HG02623 (cell line): ENCODE measurements around the gene DNHD1.

ENCODE experiments used
- ATAC-seq: cut with Tn5 transposase; IDR thresholded peaks from one replicate; pipeline ENCODE4 v1.9.1; 2021; ENCODE audit warnings: moderate library complexity; ENCODE audit not compliant: unreplicated experiment

The DNHD1 gene

DNA sequence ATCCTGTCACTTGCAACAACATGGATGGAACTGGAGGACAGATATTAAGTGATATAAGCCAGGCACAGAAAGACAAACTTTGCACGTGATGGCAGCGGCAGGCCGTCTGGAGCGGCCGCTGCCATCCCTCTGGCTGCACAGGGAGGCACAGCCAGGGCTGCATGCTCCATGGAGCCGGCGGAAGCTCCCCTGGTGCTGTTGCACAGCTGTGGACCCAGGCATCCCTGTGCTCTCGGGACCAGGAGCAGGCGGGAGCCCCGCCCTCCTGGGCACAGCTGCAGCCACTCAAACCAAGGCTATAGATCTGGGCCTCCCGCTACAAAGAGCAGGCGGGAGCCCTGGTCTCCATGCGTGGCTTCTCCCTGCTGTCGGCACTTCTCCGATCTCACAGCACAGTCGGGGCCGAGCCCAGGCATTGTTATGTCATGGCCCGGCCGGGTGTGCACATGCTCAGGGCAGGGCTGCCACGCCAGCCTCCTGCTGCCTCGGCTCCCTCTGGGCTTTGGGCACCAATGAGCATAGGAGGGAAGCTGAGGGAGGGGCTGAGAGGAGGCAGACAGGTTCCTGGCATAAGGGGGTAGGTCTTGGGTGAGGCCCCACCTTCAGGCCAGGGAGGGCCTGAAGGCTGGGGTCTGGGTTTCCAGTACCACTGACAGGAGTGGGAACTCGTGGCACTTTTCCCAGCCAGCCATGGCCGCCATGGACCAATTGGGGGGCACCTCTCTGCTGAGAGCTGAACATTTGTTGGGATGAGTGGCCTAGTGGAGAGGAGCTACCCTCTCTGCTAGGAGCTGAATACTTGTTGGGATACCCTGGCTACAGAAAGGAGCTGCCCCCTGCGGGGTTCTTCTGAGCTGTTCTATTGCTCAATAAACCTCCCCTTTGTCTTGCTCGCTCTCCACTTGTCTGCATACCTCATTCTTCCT is 89.6 kb downstream of the DNHD1 start:
- no peak for ATAC-seq

DNA sequence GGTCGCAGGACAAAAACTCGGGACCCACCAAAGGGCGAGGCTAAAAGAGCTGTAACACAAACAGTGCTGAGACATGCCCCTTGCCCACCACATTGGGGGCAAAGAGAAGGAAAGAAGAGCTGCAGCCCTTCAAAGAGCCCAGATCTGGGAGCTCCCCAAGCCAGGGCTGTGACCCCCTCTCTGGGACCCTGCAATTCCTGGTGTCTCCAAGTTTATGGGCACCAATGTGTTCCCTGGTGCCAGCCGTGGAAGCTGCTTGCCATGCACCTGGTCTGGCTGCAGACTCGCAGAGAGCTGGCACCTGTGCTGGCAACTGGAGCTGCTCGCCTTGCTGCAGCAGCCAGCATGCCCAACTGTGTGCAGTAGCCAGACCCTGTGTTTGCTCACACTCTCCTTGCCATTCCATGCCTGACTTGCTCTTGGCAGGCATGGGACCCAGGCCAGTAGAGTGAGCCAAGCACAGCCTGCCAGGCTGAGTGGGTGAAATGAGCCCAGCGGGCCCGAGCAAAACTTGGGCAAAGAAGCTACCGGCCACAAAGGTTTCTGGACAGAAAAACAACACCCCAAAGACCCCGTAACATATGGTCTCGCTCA is 90.4 kb downstream of the DNHD1 start:
- no peak for ATAC-seq

DNA sequence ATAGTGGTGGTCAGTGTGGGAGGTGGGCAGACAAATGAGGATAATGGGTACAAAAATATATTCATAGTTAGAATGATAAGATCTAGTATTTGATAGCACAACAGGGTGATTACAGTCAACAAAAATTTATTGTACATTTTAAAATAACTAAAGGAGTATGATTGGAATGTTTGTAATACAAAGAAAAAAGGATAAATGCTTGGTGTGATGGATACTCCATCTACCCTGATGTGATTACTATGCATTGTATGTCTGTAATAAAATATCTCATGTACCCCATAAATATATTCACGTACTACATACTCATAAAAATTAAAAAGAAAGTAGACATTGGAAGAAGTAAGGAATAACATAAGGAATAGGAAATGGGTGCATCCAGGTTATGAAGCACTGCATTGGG is 90.9 kb downstream of the DNHD1 start:
- no peak for ATAC-seq

DNA sequence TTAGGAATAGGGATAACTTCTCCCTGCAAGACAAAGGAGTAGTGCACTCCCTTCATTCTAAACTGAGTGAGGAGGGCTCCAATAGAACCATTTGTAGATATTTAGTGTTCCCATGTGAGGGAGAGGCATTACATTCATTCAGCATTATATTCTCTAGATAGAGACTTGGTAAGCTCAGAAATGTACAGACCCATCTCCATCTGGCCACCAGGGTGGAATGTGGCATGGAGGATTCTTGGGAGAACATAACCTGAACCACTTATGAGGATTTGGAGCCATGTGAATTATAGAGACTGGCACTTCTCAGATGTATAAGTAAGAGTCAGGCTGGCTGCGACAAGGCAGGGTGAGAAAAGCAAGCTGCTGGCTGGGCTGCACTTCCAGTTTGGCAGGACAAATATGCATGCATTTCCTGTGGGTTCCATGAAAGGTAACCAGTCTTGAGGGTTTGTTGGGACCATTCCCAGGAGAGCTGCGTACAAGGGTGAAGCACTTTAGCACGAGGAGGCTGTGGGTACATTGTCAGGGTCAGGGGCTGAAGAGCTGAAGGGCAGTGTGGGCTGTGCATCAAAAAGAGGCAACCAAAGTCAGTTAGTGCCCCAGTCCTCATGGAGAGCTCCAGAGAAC is 97.2 kb downstream of the DNHD1 start:
- no peak for ATAC-seq

DNA sequence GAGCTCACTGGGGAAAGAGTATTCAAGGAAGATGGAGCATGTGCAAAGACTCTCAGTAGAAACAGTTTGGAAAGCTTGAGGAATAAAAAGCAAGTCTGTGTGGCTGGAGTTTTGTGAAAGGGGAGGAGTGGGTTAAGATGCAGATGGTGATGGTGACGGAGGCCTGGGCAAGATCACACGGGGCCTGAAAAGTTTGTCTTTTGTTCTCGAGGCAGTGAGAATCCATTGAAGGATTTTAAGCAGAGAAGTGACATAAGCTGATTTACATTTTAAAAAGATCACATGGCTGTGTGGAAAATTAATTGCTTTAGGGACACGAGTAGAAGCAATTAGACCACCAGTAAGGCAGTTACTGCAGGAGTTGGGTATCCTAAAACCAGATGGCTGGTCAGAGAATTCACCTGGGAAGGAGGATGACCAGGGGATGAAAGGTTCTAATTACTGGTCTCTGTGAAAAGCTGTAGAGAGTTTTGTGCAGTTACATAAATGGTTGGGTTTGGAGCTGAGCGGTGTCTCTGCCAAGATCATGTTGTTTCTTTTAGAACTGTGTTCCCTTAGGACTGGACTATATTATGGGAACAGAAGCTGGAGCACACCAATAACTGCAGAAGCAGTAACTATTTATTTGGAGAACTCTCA is 99.3 kb downstream of the DNHD1 start:
- ATAC-seq: no peak

DNA sequence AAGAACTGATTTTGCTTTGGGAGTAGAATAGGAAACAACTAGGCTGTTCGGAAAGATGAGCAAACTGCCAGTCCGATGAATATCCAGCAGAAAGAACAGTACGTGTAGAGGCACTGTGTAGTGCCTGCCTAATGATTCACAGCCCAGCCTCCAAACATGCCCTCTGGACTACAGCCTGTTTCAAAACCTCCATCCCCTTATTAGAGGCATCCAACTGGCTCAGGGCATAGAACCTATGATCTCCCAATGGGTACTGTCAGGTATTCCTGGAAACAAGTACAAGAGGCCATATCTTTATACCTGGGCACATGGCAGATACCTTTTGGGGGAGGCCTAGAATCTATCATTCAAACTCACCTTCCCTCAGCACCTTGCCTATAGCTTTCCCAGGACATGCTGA is 101.5 kb downstream of the DNHD1 start:
- no peak for ATAC-seq

DNA sequence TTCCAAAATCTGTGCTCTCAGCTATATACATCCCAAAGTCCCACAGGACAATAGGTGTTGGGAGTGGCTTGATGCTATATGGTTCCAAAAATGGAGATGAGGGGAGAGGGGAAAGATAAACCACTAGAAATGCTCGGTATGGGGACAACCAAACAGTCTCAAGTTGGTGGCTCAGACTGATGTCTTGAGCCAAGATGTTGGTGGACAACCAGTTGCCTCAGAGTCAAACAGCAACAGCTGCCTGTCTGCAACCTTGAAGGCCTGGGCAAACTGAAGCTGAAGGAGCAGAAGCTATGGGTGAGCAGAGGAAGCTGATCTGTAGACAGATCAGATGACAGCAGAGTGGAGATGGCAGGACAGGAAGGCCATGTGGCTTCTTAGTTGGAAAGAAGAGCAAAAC is 102.4 kb downstream of the DNHD1 start:
- ATAC-seq: no peak

DNA sequence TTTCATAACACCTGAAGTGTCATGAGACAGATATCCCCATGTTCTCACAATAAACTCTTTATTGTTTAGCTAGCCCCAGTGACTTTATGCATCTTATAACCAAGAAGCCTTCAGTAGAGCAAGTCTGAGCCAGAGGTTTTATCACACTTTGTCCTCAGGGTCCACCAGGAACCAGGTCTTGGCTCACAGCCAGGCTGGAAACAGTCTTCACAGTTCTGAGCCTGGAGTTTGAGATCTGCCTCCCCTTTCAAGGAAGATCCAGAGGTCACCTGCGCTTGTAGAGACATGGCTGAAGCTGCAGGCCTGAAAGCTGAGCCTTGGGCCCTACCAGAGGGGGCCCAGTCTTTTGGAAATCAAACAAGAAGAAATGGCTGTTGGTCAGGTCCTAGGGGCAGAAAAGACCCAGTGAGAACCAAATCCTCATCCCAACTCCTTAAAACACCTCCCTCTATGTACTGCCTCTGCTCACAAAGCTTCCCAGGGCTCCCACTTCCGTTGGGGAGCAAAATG is 102.9 kb downstream of the DNHD1 start:
- no peak for ATAC-seq

DNA sequence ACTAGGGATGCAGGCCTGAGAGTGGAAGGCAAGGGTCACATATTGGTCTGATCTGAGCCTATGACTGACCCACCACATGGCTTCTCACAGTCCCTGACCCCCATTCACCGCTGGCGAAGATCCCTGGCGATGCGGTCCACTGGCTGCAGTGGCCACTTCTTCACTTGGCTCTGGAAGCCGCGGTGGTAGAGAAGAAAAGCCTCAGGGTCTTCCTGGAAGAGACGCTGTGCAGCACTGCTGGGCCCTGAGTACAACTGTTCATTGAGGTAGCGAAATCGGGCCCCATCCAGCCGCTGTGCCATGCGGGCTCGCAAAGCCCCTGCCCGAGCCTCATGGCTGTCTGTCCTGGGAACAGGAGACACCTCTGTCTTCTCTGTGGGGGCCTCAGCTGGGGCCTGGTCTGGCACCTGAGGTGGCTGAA is 104.0 kb downstream of the DNHD1 start:
- no peak for ATAC-seq

DNA sequence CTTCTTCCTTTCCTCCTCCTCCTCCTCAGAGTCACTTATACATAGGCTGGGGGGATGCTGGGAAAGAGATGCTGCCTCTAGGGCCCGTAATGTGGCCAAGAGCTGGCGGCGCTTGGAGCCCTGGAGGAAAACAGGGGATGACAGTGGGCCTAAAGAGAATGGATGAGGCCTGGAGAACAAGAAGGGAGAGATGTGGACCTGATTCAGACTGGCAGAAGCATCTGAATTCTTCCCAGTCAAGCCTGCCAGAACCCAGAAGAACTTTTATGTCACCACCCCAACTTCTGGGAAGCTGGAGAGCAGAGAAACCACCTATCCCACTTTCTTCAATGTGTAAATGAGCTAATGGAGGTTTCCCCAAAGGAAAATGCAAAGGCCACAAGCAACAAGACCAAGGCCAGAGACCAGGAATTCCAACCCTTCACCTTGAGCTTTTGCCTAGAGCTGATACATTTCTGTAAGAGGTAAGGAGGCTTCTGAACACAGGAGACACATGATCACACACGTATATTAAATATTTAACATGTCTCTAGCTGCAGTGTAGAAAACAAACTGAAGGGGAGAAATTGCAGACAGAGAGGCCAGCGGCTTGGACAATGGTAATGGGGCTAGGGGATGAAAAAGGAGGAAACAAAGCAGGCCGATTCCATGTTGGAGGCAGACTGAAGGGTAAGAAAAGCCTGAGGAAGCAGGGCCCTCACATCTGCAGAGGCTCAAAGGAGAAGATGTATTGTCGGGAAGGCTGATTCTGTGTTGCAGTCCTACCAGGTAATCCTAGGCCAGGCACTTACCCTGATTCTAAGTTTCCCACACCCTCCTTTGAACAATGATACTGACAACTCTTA is 105.2 kb downstream of the DNHD1 start:
- no peak for ATAC-seq

DNA sequence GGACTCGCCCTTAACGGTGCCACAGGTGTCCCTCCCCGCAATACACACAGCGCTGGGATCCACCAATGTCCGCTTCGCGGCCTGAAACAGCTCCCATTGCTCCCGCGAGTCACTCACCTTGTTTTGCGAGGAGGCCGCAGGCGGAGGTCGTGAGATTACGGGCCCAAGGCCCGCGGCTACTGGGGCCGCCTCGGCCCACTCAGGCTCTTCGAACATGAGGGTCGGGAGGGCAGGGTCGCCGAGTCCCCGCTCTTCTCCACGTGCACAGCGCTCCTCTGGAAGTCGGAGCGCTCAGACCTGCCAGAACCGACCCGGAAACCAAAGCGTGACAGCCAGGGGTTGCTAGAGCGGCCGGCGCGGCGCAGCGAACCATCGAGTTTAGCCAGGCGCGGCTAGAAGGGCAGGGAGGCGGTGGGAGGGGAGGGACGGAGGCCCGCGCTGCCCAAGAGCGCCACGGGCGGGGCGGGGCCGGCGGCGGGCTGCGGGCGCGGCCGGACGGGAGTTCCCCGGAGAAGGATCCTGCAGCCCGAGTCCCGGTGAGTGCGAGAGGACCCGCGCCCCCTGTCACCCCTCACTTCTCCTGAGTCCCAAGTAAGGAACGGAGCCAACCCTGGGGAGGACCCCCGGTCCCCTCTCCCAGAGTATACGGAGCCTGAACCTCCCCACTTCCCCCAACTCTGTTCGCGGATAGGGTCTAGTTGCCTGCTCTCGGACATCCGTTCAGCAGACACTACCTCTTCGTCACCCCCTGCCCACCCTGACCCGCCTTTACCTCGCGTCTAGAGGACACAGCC is 106.4 kb downstream of the DNHD1 start, which contains the start of the genes ILK and RRP8:
Gene ILK, plus strand, starts transcription at position 488 of the 794 bp plus-strand sequence. CDS start 498 bp downstream, outside the sequence.
Gene RRP8, minus strand, starts transcription at position 330 of the 794 bp plus-strand sequence. Its CDS starts 114 bp downstream, at position 216.
- ATAC-seq: peak; percentile 78

DNA sequence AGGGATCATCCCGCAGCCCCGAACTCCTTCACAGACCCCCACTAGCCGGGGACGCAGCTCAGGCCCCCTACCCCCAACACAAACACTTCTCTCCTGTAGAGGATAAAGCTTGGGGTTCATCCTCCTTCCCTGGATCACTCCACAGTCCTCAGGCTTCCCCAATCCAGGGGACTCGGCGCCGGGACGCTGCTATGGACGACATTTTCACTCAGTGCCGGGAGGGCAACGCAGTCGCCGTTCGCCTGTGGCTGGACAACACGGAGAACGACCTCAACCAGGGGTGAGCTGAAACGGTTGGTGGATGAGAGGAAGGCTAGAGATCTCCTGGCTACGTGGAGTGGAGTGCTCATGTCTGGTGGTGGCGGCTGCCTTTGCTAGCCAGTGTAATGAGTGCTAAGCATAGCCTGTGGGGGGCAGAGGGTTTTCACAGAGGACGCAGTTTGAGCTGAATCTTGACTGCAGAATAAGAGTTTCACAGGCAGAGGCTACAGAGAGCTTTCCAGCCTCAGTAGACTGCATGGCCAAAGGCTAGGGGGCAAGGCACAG is 107.1 kb downstream of the DNHD1 start:
- ATAC-seq: peak; percentile 22

DNA sequence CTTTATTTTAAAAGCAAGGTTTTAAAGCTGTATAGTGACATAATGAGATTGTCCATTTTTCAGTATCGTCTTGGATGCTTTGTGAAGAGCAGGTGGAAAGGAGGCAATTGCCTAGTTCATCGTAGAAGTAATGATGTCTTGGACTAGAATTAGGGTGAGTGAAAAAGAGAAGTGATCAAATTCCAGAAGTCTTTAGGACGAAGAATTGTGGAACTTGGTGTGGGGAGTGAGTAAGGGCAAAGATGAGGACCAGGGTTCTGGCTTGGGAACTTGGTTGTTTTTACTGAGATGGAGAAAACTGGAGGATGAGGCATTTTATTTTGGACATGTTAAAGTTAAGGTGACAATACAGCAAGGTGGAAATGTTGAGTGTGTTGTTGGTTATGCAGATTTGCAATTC is 107.7 kb downstream of the DNHD1 start:
- ATAC-seq: no peak

DNA sequence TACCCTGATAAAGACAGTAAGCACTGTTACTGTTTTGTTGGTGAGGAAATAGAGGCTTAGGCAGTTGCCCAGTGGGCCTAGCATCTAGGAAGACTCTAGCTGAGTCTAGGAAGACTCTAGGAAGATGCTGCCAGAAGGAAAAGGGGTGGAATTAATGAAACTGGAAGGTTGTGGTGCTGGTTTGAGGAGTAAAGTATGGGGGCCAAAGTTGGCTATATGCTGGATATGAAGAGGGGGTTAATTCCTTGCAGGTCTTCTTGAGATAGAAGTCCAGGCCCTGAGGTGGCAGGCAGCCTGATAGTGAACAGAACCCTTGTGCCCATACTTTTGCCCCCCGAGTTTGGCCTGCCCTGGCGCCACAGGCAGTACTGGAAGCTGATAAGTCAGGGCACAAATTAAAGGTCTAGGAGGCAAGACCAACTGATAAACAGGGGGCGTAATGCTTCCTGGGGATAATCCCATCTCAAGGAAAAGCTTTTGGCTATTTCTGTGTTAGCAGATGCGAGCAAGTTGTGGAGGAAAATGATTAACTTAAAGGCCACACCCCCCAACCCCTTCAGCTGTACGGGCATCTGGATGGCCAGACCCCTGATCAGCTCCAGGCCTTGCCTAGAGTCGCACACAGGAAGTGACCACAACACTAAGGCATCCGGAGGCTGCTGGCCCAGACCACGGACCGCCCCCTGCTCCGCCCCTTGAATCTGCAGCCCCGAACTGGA is 109.5 kb downstream of the DNHD1 start:
- ATAC-seq: peak; percentile 31

DNA sequence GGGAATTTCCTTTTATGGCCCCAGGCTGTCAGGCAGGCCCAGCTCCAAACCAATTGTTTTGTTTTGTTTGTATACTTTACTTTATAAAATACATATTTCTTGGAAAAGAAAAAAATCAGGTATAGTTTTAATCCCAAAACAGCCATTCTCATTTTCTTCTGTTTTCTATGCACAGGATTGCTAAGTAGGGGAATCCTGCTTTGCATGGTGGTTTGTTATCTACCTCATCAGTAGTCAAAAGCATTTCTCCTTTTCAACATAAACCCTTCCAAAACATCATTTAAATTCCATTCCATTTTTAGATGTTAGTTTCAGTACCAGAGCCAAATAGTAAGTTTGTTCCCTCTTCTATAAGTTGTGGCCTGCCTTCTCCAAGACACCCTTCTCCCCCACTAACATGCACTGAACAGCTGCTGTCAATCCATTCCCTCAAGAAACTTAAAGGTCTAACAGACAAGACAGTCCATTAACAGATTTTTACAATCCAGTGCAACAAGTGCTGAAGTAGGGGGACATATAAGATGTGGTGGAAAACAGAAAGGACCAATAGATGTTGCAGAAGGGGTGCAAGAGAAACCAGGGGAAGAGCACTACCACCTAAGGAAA is 110.2 kb downstream of the DNHD1 start:
- no peak for ATAC-seq

DNA sequence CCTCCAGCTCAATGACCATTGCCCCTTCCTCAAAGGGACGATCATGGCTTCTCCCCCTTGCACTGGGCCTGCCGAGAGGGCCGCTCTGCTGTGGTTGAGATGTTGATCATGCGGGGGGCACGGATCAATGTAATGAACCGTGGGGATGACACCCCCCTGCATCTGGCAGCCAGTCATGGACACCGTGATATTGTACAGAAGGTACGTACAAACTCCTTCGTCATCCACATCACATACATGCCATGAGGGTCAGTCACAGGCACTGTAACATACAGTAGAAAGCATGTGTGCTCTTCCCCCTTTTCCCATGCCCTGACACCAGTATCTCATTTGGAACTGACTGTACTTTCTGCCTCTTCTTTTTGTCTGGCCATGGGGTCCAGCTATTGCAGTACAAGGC is 110.9 kb downstream of the DNHD1 start:
- ATAC-seq: no peak

DNA sequence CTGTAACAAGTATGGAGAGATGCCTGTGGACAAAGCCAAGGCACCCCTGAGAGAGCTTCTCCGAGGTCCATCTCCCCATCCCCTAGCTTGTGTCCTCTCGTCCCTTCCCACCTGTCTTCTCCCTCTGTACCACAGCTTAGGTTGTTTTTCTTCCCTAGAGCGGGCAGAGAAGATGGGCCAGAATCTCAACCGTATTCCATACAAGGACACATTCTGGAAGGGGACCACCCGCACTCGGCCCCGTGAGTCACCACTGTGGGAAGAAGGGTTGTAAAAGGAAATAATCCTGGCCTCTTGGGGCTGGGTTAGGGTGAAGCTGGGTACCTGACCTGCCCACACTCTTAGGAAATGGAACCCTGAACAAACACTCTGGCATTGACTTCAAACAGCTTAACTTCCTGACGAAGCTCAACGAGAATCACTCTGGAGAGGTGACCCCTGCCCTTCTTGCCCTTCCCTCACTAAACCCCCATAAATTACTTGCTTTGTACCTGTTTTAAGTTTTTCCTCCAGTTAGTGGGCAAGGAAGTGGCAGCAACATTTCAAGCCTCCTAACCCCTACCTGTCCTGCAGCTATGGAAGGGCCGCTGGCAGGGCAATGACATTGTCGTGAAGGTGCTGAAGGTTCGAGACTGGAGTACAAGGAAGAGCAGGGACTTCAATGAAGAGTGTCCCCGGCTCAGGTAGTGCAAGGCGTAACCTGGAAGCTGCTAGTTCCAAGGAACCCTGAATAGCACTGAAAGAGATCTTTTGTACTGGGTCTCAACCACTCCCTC is 111.8 kb downstream of the DNHD1 start:
- no peak for ATAC-seq
